Neural progenitor cell (in vitro differentiated cells): Measurements from ENCODE around the gene DHX35. TPM values are rescaled to one million over a fixed set of nuclear protein-coding genes. Genes with fewer than 3 reads are reported as not detected.

Source experiments
- DNase-seq: peaks from one replicate; pipeline ENCODE4 v3.0.0-alpha.2; 2016; ENCODE audit warnings: low spot score
- H2AFZ ChIP-seq: fragments of 200-600 bp; sonication (generic); replicated peaks from 2 replicates; pipeline ENCODE4 v1.6.1; 2016; ENCODE audit warnings: antibody characterized with exemption
- H3F3A ChIP-seq: fragments of 200-600 bp; sonication (generic); 2 replicates; pipeline ENCODE4 v1.6.1; 2016; ENCODE audit warnings: antibody characterized with exemption, low read depth
- H3K27ac ChIP-seq: fragments of 200-600 bp; sonication (generic); 2 replicates; pipeline ENCODE4 v1.5.1; 2016; ENCODE audit warnings: mild to moderate bottlenecking
- H3K27me3 ChIP-seq: fragments of 200-600 bp; sonication (generic); 2 replicates; pipeline ENCODE4 v1.6.1; 2016; ENCODE audit warnings: mild to moderate bottlenecking, moderate library complexity
- H3K36me3 ChIP-seq: fragments of 200-600 bp; sonication (generic); 2 replicates; pipeline ENCODE4 v1.5.1; 2016
- H3K4me1 ChIP-seq: fragments of 200-600 bp; sonication (generic); 2 replicates; pipeline ENCODE4 v1.6.1; 2016; ENCODE audit warnings: mixed run types
- H3K4me2 ChIP-seq: fragments of 200-600 bp; sonication (generic); 2 replicates; pipeline ENCODE4 v1.6.1; 2016
- H3K4me3 ChIP-seq: fragments of 200-600 bp; sonication (generic); 2 replicates; pipeline ENCODE4 v1.5.1; 2016
- H3K79me2 ChIP-seq: fragments of 200-600 bp; sonication (generic); 2 replicates; pipeline ENCODE4 v1.6.1; 2016; ENCODE audit warnings: low read depth
- H3K9ac ChIP-seq: fragments of 200-600 bp; sonication (generic); 2 replicates; pipeline ENCODE4 v1.6.1; 2016
- H3K9me3 ChIP-seq: fragments of 200-600 bp; sonication (generic); 2 replicates; pipeline ENCODE4 v1.5.1; 2016; ENCODE audit warnings: low read depth
- H4K20me1 ChIP-seq: fragments of 200-600 bp; sonication (generic); 2 replicates; pipeline ENCODE4 v1.6.1; 2016; ENCODE audit warnings: low read depth
- H3K27ac Mint-ChIP-seq: 3 replicates; pipeline ENCODE4 v1.8.0; 2021; ENCODE audit warnings: mixed read lengths
- H3K27me3 Mint-ChIP-seq: 2 replicates; pipeline ENCODE4 v1.8.0; 2022; ENCODE audit warnings: low read depth, mild to moderate bottlenecking, inconsistent platforms, moderate library complexity, mixed read lengths; ENCODE audit not compliant: insufficient read depth
- H3K36me3 Mint-ChIP-seq: 3 replicates; pipeline ENCODE4 v1.8.0; 2021; ENCODE audit warnings: mixed read lengths
- H3K4me1 Mint-ChIP-seq: 3 replicates; pipeline ENCODE4 v1.8.0; 2021; ENCODE audit warnings: mixed read lengths
- H3K4me3 Mint-ChIP-seq: 3 replicates; pipeline ENCODE4 v1.8.0; 2021; ENCODE audit warnings: mild to moderate bottlenecking, moderate library complexity, mixed read lengths
- H3K9me3 Mint-ChIP-seq: 3 replicates; pipeline ENCODE4 v1.8.0; 2020; ENCODE audit warnings: mixed read lengths
- EZH2 ChIP-seq: fragments of 200-600 bp; sonication (generic); IDR thresholded peaks from 2 replicates; pipeline ENCODE4 v1.6.1; 2017; ENCODE audit warnings: antibody characterized with exemption, mild to moderate bottlenecking, moderate library complexity
- EZH2phosphoT487 ChIP-seq: fragments of 200-600 bp; sonication (generic); IDR thresholded peaks from 2 replicates; pipeline ENCODE4 v1.6.1; 2017; ENCODE audit warnings: antibody characterized with exemption
- total RNA-seq: library from RNA; depleted of rRNA; stranded (reverse); fragments of >200 nt; gene quantifications from 2 replicates; pipeline ENCODE4 v1.2.3, GENCODE V29; 2015; ENCODE audit warnings: low replicate concordance
- TF ChIP-seq, protein P1 (sequence below): fragments of 200-600 bp; sonication (generic); IDR thresholded peaks from 2 replicates; pipeline ENCODE4 v1.5.1; 2017; ENCODE audit warnings: antibody characterized with exemption, mild to moderate bottlenecking

Gene DHX35
- total RNA-seq, 1 donor from 2014 or later, result 22.5 TPM

DNA sequence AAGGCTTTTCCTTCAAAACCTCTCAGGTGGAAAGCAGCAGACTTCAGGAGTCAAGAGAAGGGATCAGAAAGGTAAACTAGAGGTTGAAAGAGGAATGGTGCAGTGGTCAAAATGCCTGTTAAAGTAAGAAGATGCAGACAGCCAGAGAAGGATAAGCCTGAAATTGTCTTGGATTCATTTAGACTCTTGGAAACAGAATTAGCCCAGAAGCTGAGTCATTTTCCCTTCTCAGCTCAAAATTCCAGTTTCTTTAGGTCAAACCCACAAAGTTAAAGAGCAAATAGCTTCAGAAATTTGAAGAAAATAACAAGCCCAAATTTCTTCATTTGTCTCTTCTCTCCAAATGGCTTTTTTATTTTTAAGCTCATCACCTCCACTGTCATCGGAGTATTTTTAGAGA lies 73.9 kb downstream of the DHX35 start:
- no peaks in the 10 kb centered on the region for H3K79me2 ChIP-seq
- peaks cover 7% of the 10 kb centered on the region for H3K36me3 ChIP-seq
- Mint-ChIP-seq H3K4me3 (no peak overlapping the region), H3K9me3 (no peaks in the 10 kb centered on the region), H3K36me3 (peaks cover 7% of the 10 kb centered on the region), H3K27me3 (no peaks in the 10 kb centered on the region), H3K4me1 (no peaks in the 10 kb centered on the region), H3K27ac (no peak overlapping the region)
- no peak overlapping the region for H3K4me2 ChIP-seq
- no peak overlapping the region for H3K27ac ChIP-seq
- H4K20me1 ChIP-seq, result no peaks in the 10 kb centered on the region
- H3K27me3 ChIP-seq, result no peaks in the 10 kb centered on the region
- no peak overlapping the region for H2AFZ ChIP-seq
- TF ChIP-seq, protein P1, sequence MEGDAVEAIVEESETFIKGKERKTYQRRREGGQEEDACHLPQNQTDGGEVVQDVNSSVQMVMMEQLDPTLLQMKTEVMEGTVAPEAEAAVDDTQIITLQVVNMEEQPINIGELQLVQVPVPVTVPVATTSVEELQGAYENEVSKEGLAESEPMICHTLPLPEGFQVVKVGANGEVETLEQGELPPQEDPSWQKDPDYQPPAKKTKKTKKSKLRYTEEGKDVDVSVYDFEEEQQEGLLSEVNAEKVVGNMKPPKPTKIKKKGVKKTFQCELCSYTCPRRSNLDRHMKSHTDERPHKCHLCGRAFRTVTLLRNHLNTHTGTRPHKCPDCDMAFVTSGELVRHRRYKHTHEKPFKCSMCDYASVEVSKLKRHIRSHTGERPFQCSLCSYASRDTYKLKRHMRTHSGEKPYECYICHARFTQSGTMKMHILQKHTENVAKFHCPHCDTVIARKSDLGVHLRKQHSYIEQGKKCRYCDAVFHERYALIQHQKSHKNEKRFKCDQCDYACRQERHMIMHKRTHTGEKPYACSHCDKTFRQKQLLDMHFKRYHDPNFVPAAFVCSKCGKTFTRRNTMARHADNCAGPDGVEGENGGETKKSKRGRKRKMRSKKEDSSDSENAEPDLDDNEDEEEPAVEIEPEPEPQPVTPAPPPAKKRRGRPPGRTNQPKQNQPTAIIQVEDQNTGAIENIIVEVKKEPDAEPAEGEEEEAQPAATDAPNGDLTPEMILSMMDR, result no peak
- no peak for TF ChIP-seq EZH2
- no peak for TF ChIP-seq EZH2phosphoT487
- no peaks in the 10 kb centered on the region for H3F3A ChIP-seq
- DNase-seq, result no peak
- no peaks in the 10 kb centered on the region for H3K4me1 ChIP-seq
- no peak overlapping the region for H3K9ac ChIP-seq
- no peak overlapping the region for H3K4me3 ChIP-seq
- no peaks in the 10 kb centered on the region for H3K9me3 ChIP-seq

DNA sequence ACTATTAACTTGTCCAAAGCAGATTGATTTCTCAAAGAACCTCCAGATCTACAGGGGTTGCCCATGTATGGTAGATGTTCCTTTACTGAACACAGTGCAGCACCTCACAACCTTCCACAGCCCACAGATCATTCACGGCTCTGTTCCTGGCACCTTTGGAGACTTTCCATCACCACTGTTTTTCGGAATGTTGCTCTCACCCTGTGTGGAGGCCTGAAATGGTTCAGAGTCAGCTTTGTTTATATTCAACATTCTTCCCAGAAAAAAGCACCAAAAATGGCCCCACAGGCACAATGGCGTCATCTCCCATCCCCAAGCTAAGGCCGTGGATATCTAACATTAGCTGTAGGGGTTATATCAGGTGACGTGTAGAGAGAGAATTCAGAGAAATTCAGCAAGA lies 74.7 kb downstream of the DHX35 start:
- Mint-ChIP-seq H3K9me3 (no peaks in the 10 kb centered on the region), H3K27me3 (no peaks in the 10 kb centered on the region), H3K4me1 (no peaks in the 10 kb centered on the region), H3K36me3 (peaks cover 5% of the 10 kb centered on the region), H3K4me3 (no peak overlapping the region), H3K27ac (peak overlapping the region; percentile 13)
- H3F3A ChIP-seq, result no peaks in the 10 kb centered on the region
- H3K9ac ChIP-seq, result no peak overlapping the region
- H3K4me1 ChIP-seq, result no peaks in the 10 kb centered on the region
- peaks cover 7% of the 10 kb centered on the region for H3K36me3 ChIP-seq
- no peaks in the 10 kb centered on the region for H3K27me3 ChIP-seq
- H3K79me2 ChIP-seq, result no peaks in the 10 kb centered on the region
- TF ChIP-seq EZH2phosphoT487, result no peak
- TF ChIP-seq, protein P1, result no peak
- no peak overlapping the region for H3K27ac ChIP-seq
- H4K20me1 ChIP-seq, result no peaks in the 10 kb centered on the region
- no peak for DNase-seq
- no peak overlapping the region for H3K4me3 ChIP-seq
- no peak overlapping the region for H2AFZ ChIP-seq
- no peaks in the 10 kb centered on the region for H3K9me3 ChIP-seq
- no peak overlapping the region for H3K4me2 ChIP-seq

DNA sequence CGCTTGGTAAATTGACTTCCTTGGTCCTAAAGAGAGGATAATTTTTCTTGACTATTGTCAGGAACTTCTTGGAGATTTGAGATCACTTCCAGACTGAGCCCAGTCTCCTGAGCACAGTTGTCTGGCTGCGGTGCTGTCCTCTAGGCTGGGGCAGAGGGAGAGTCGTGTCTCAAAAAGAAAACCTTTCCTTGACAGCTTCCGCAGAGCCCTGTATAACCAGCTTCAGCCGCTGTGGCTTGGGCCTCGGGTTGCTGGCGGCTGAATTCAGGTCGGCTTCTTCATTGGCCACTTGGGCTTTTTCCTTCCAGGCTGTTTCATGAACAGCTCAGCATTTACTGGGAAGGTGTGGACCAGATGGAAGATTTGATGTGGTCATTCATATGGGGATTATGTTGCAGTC lies 75.9 kb downstream of the DHX35 start:
- Mint-ChIP-seq H3K27ac (no peak overlapping the region), H3K4me3 (no peak overlapping the region), H3K4me1 (no peaks in the 10 kb centered on the region), H3K36me3 (peaks cover 9% of the 10 kb centered on the region), H3K9me3 (no peaks in the 10 kb centered on the region), H3K27me3 (no peaks in the 10 kb centered on the region)
- no peak for DNase-seq
- Histone ChIP-seq H3K79me2 (no peaks in the 10 kb centered on the region), H3K4me3 (no peak overlapping the region), H3K27ac (no peak overlapping the region), H3K9me3 (no peaks in the 10 kb centered on the region), H3K4me2 (no peak overlapping the region), H3F3A (no peaks in the 10 kb centered on the region), H3K4me1 (no peaks in the 10 kb centered on the region), H3K9ac (no peak overlapping the region), H3K27me3 (no peaks in the 10 kb centered on the region), H4K20me1 (no peaks in the 10 kb centered on the region), H3K36me3 (peaks cover 7% of the 10 kb centered on the region), H2AFZ (no peak overlapping the region)
- TF ChIP-seq EZH2phosphoT487, result no peak
- TF ChIP-seq, protein P1, result no peak

DNA sequence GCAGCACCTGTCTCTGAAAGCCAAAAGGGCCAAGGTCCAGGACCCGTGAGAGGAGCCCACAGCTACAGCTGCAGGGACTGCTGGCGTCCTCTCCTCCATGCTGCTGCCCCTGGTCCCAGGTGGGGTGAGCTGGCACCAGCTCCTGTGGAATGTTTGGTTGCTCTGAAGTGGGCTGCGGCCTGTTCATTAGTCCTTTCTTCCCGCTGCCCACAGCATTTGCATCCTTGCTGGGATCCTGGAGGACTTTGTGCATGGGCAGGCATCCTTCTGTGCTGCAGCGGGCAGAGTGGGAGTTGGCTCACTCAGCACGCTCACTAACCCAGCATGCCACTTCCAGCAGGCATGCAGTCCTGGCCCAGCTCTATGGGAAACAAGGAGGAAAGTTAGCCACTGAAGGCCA lies 76.4 kb downstream of the DHX35 start:
- no peaks in the 10 kb centered on the region for H3K9me3 Mint-ChIP-seq
- H3K4me2 ChIP-seq, result no peak overlapping the region
- TF ChIP-seq EZH2, result no peak
- TF ChIP-seq EZH2phosphoT487, result no peak
- TF ChIP-seq, protein P1, result no peak
- peaks cover 7% of the 10 kb centered on the region for H3K36me3 ChIP-seq
- H3K9me3 ChIP-seq, result no peaks in the 10 kb centered on the region
- H3K4me3 Mint-ChIP-seq, result no peak overlapping the region
- H3K27me3 Mint-ChIP-seq, result no peaks in the 10 kb centered on the region
- H4K20me1 ChIP-seq, result no peaks in the 10 kb centered on the region
- peaks cover 9% of the 10 kb centered on the region for H3K36me3 Mint-ChIP-seq
- no peak overlapping the region for H3K27ac Mint-ChIP-seq
- no peak overlapping the region for H3K4me3 ChIP-seq
- H3K27ac ChIP-seq, result no peak overlapping the region
- H3K4me1 ChIP-seq, result no peaks in the 10 kb centered on the region
- H3K27me3 ChIP-seq, result no peaks in the 10 kb centered on the region
- DNase-seq, result no peak
- no peaks in the 10 kb centered on the region for H3K79me2 ChIP-seq
- H3K4me1 Mint-ChIP-seq, result no peaks in the 10 kb centered on the region
- no peaks in the 10 kb centered on the region for H3F3A ChIP-seq
- no peak overlapping the region for H2AFZ ChIP-seq
- H3K9ac ChIP-seq, result no peak overlapping the region
